ENCODE results near the gene PRPF38A.

DNA sequence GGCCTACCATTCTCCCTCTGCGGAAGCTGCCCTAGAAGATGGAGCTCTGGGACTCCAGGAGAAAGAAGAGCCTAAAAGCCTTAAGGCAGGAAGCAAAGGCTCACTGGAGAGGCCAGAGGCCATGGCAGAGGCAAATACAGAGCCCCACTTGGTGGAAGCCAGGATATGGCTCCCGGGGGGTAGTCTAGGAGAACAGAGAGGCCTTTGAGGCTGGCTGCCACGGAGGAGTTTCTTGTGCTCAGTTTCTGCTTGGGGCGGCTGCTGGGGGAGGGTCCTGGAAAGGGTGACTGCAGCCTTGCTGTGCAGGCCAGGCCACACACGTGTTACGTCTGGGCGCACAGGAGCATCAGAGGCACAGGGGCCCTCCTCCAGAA is 43.8 kb upstream of the PRPF38A start:
- TF ChIP-seq, protein P1, sequence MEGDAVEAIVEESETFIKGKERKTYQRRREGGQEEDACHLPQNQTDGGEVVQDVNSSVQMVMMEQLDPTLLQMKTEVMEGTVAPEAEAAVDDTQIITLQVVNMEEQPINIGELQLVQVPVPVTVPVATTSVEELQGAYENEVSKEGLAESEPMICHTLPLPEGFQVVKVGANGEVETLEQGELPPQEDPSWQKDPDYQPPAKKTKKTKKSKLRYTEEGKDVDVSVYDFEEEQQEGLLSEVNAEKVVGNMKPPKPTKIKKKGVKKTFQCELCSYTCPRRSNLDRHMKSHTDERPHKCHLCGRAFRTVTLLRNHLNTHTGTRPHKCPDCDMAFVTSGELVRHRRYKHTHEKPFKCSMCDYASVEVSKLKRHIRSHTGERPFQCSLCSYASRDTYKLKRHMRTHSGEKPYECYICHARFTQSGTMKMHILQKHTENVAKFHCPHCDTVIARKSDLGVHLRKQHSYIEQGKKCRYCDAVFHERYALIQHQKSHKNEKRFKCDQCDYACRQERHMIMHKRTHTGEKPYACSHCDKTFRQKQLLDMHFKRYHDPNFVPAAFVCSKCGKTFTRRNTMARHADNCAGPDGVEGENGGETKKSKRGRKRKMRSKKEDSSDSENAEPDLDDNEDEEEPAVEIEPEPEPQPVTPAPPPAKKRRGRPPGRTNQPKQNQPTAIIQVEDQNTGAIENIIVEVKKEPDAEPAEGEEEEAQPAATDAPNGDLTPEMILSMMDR (IDR thresholded peaks at IDR 0.05): no peak
- no peak for TF ChIP-seq POLR2A (IDR thresholded peaks at IDR 0.05)

All from suprapubic skin (tissue), 3 donors.